Measurements from ENCODE around the gene DAG1. TPM values are rescaled to one million over a fixed set of nuclear protein-coding genes. Genes with fewer than 3 reads are reported as not detected.

The DAG1 gene
- total RNA-seq, 4 donors from 2014 or later, result 43.0 to 88.0 (median 65.5) TPM

DNA sequence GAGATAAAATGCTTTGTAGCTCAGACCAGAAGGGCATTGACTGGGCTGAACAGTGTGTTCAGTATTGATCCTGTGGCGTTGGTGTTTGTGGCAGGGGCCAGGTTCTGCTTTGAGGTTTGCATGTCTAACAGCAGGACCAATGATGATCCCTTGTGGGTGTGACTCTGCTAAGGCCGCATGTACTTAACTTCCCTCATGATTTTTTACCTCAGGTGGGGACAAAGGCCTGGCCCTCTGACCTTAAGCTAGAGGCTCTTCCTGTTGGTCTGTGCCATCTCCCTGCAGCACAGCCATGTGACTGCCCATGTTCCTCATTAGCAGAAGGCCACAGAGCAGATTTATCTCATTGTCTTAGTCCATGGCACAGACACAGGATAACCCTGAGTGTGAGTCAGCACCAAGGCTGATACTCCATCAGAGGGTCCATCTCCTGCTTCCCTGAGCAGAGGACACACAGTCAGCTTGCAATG lies 49.9 kb downstream of the DAG1 start:
- 67% methylated on average over 2 of the region's 2 CpGs for WGBS, 2 donors
- intact Hi-C loops (cut with DNase I; ENCODE audit: low total_unique reads), result no loop called here
- DNase-seq (ENCODE audit: low spot score in 2 of 2), result no peak
- TF ChIP-seq POLR2A (IDR thresholded peaks at IDR 0.05), result no peak
- TF ChIP-seq, protein P1, sequence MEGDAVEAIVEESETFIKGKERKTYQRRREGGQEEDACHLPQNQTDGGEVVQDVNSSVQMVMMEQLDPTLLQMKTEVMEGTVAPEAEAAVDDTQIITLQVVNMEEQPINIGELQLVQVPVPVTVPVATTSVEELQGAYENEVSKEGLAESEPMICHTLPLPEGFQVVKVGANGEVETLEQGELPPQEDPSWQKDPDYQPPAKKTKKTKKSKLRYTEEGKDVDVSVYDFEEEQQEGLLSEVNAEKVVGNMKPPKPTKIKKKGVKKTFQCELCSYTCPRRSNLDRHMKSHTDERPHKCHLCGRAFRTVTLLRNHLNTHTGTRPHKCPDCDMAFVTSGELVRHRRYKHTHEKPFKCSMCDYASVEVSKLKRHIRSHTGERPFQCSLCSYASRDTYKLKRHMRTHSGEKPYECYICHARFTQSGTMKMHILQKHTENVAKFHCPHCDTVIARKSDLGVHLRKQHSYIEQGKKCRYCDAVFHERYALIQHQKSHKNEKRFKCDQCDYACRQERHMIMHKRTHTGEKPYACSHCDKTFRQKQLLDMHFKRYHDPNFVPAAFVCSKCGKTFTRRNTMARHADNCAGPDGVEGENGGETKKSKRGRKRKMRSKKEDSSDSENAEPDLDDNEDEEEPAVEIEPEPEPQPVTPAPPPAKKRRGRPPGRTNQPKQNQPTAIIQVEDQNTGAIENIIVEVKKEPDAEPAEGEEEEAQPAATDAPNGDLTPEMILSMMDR (IDR thresholded peaks at IDR 0.05), result no peak
- H3K4me3 ChIP-seq (ENCODE audit: low read depth, poor library complexity, severe bottlenecking), result no peak overlapping the region

DNA sequence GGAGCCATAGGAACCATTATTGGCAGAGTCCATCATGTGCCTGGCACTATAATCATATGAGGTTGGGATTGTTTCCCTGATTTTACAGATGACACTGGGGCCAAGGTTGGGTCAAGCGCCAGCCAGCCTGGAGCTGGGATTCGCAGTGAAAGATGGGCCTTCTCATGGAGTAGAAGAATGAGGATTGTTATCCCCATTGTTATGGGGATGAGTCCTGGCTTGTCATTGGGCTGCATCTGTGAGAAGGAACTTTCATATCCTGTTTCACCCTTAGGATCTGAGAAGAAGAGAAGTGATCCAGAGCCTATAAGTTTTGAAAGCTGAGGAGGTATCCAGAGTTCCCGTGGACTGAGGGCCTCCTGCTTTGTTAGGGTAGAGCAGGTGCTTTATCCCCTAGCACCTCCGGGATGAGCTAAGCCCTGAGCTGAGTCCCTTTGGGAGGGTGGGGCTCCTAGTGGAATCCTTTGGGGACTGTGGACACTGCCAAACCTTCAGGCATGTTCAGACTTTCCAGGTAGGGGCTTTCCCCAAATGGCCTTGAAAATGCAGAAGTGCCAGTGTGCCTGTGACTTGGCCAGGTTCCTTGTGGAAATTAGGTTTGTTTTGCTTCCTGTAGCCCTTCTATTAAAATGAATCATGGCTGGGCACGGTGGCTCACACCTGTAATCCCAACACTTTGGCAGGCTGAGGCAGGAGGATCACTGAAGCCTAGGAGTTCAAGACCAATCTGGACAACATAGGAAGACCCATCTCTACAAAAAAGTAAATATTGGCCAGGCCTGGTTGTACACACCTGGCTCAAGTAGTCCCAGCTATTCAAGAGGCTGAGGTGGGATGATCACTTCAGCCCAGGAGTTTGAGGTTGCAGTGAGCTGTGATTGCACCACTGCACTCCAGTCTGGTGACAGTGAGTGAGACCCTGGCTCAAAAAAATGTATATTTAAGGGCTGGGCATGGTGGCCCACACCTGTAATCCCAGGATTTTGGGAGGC lies 54.0 kb downstream of the DAG1 start:
- no peak for TF ChIP-seq POLR2A (IDR thresholded peaks at IDR 0.05)
- TF ChIP-seq, protein P1 (IDR thresholded peaks at IDR 0.05), result no peak
- no peak overlapping the region for H3K4me3 ChIP-seq (ENCODE audit: low read depth, poor library complexity, severe bottlenecking)
- 51 to 57% methylated on average over 5 of the region's 5 CpGs for WGBS, 2 donors
- no peak for DNase-seq (ENCODE audit: low spot score in 2 of 2)
- intact Hi-C loops (cut with DNase I; ENCODE audit: low total_unique reads), result no loop called here

DNA sequence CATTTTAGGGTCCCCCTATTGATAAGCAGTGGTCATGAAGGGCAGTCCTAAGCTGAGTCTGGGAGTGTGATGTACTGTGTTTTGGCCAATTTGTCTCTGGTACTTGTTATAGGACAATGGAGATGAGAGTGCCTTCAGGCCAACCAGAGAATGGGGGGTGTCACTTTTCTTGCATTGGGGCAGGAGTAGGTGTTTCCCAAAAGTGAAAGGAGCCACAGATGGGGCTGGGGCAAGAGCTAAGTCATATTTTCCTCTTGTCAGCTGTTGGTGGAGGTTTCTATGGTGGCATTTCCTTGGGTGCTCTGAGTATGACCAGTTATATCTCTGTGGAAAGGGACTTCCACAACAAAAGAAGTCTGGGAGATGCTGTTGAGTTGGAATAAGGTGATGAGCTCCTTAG lies 59.5 kb downstream of the DAG1 start:
- H3K4me3 ChIP-seq (ENCODE audit: low read depth, poor library complexity, severe bottlenecking), result no peak overlapping the region
- intact Hi-C loops (cut with DNase I; ENCODE audit: low total_unique reads), result no loop called here
- DNase-seq (ENCODE audit: low spot score in 2 of 2), result no peak
- TF ChIP-seq POLR2A (IDR thresholded peaks at IDR 0.05), result no peak
- TF ChIP-seq, protein P1 (IDR thresholded peaks at IDR 0.05), result no peak

DNA sequence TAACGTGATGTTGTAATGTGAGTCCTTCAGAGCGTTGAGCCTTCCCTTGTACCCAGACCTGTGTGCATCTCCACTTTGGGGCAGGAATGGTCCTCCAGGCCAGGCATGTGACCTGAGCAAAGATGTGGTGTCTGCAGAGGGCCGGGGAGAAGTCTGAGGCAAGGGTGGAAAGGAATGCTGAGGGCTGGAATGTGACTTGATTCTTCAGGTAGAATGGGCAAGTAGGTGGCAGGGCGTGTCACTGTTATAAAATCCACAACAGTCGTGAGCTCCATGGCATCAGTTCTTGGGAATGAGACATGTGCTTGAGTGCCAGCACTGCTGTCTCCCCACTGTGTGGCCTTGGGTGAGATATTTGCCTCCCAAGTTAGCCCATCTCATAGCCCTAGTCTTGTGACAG lies 60.2 kb downstream of the DAG1 start:
- DNase-seq (ENCODE audit: low spot score in 2 of 2), result no peak
- WGBS, 2 donors, result 78 to 81% methylated on average over 5 of the region's 5 CpGs
- no peak for TF ChIP-seq POLR2A (IDR thresholded peaks at IDR 0.05)
- intact Hi-C loops (cut with DNase I; ENCODE audit: low total_unique reads), result no loop called here
- H3K4me3 ChIP-seq (ENCODE audit: low read depth, poor library complexity, severe bottlenecking), result no peak overlapping the region

DNA sequence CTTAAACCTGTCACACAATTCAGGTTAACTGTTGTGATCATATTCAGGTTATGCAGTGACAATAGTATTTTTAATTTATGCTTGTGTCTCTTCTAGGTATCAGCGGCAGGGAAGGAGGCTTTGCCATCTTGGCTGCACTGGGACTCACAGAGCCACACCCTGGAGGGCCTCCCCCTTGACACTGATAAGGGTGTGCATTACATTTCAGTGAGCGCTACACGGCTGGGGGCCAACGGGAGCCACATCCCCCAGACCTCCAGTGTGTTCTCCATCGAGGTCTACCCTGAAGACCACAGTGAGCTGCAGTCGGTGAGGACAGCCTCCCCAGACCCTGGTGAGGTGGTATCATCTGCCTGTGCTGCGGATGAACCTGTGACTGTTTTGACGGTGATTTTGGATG lies 60.6 kb downstream of the DAG1 start:
- 84 to 91% methylated on average over 8 of the region's 8 CpGs for WGBS, 2 donors
- TF ChIP-seq, protein P1 (IDR thresholded peaks at IDR 0.05), result no peak
- no peak overlapping the region for H3K4me3 ChIP-seq (ENCODE audit: low read depth, poor library complexity, severe bottlenecking)
- intact Hi-C loops (cut with DNase I; ENCODE audit: low total_unique reads), result no loop called here
- DNase-seq (ENCODE audit: low spot score in 2 of 2), result no peak

DNA sequence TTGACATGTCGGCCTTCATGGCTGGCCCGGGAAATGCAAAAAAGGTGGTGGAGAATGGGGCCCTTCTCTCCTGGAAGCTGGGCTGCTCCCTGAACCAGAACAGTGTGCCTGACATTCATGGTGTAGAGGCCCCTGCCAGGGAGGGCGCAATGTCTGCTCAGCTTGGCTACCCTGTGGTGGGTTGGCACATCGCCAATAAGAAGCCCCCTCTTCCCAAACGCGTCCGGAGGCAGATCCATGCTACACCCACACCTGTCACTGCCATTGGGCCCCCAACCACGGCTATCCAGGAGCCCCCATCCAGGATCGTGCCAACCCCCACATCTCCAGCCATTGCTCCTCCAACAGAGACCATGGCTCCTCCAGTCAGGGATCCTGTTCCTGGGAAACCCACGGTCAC lies 61.2 kb downstream of the DAG1 start:
- no peak for DNase-seq (ENCODE audit: low spot score in 2 of 2)
- H3K4me3 ChIP-seq (ENCODE audit: low read depth, poor library complexity, severe bottlenecking), result no peak overlapping the region
- intact Hi-C loops (cut with DNase I; ENCODE audit: low total_unique reads), result no loop called here
- WGBS, 2 donors, result 85 to 87% methylated on average over 10 of the region's 10 CpGs
- no peak for TF ChIP-seq POLR2A (IDR thresholded peaks at IDR 0.05)
- TF ChIP-seq, protein P1 (IDR thresholded peaks at IDR 0.05), result no peak
